C1 segment of cervical spinal cord (tissue), 14 donors: Measurements from ENCODE around the gene C3orf38.
A peak's percentile ranks its signal among the peaks of the same experiment; 100 is the strongest.
"Not testable (repeated sequence)": the region's sequence is repeated elsewhere in the genome, so short reads cannot be mapped to it uniquely, and the experiment has no call there.

ENCODE experiments used
- DNase-seq, 14 donors: peaks; one replicate each; lab custom pipeline; 2025; lab: John Stamatoyannopoulos, UW

C3orf38 gene

GRCh38 chr3:88149509-88150362 is at the start of gene C3orf38:
C3orf38 (plus strand) TSS chr3:88149959; CDS start chr3:88150053, 94 bp downstream.
- DNase-seq, result peak; percentile 77 to 96 (median 89)

- no peak for DNase-seq
Observed at GRCh38 chr3:88101142-88101541, 48.6 kb upstream of the C3orf38 start.

- no peak for DNase-seq
Observed at GRCh38 chr3:88105325-88105724, 44.4 kb upstream of the C3orf38 start.

- no peak for DNase-seq
Observed at GRCh38 chr3:88112289-88112688, 37.5 kb upstream of the C3orf38 start.

- DNase-seq, result peak in 9 of 14 donors; percentile 0 to 37 (median 2)
Observed at GRCh38 chr3:88113311-88114162, 36.2 kb upstream of the C3orf38 start.

- DNase-seq, result no peak
Observed at GRCh38 chr3:88114878-88115549, 34.7 kb upstream of the C3orf38 start.

GRCh38 chr3:88117683-88118082 is 32.1 kb upstream of the C3orf38 start:
- DNase-seq, result no peak

GRCh38 chr3:88118603-88119002 is 31.2 kb upstream of the C3orf38 start:
- DNase-seq, result not testable (repeated sequence)

- DNase-seq, result no peak
Observed at GRCh38 chr3:88123526-88123925, 26.2 kb upstream of the C3orf38 start.

- DNase-seq, result no peak
Observed at GRCh38 chr3:88131695-88132094, 18.1 kb upstream of the C3orf38 start.

GRCh38 chr3:88132894-88133293 is 16.9 kb upstream of the C3orf38 start:
- DNase-seq, result no peak

GRCh38 chr3:88133711-88134263 is 16.0 kb upstream of the C3orf38 start:
- DNase-seq, result no peak

- DNase-seq, result no peak
Observed at GRCh38 chr3:88137836-88138235, 11.9 kb upstream of the C3orf38 start.

- no peak for DNase-seq
Observed at GRCh38 chr3:88141458-88142083, 8.2 kb upstream of the C3orf38 start.

- DNase-seq, result no peak
Observed at GRCh38 chr3:88142094-88142624, 7.6 kb upstream of the C3orf38 start.

- no peak for DNase-seq
Observed at GRCh38 chr3:88147261-88147660, 2.5 kb upstream of the C3orf38 start.

- no peak for DNase-seq
Observed at GRCh38 chr3:88148651-88149050, 1.1 kb upstream of the C3orf38 start.

GRCh38 chr3:88149101-88149508 is 654 bp upstream of the C3orf38 start:
- DNase-seq, result no peak

GRCh38 chr3:88150371-88150770 is 612 bp downstream of the C3orf38 start:
- DNase-seq, result peak in 2 of 14 donors; percentile 44 to 48

- DNase-seq, result no peak
Observed at GRCh38 chr3:88150806-88151205, 1.0 kb downstream of the C3orf38 start.

- DNase-seq, result no peak
Observed at GRCh38 chr3:88151358-88151757, 1.6 kb downstream of the C3orf38 start.
